PC-9 (cell line): Measurements from ENCODE around the gene MAMDC4. TPM values are rescaled to one million over a fixed set of nuclear protein-coding genes. Genes with fewer than 3 reads are reported as not detected.
"Not testable (repeated sequence)": the region's sequence is repeated elsewhere in the genome, so short reads cannot be mapped to it uniquely, and the experiment has no call there.

Source experiments
- BruUV-seq: library from RNA; stranded (reverse); fragments of 400-500 nt; replicated peaks from 2 replicates; lab custom pipeline; 2021; lab: Mats Ljungman, UMichigan
- CTCF ChIA-PET: fragments of 300-600 bp; sonication (Branson Sonifier 250); formaldehyde crosslinking; loops from one replicate; lab custom pipeline; 2022; ENCODE audit warnings: antibody characterized with exemption; lab: Charles Lee
- POLR2A ChIA-PET: fragments of 300-600 bp; sonication (Branson Sonifier 250); formaldehyde crosslinking; loops from one replicate; lab custom pipeline; 2022; ENCODE audit warnings: antibody characterized with exemption; ENCODE audit not compliant: unreplicated experiment; lab: Charles Lee
- DNase-seq, 2 experiments: peaks; one replicate each; pipeline versions ENCODE4 v3.0.0 to v3.0.0-alpha.2; 2015 to 2022; ENCODE audit warnings: mixed read lengths in 1 of 2
- H2AFZ ChIP-seq: fragments of 200-600 bp; sonication (generic); 2 replicates; pipeline ENCODE4 v1.8.1; 2017; ENCODE audit warnings: antibody characterized with exemption
- H3F3A ChIP-seq: fragments of 200-600 bp; sonication (generic); 2 replicates; pipeline ENCODE4 v1.8.1; 2017; ENCODE audit warnings: antibody characterized with exemption, mild to moderate bottlenecking, low read depth; ENCODE audit not compliant: insufficient read depth
- H3K27ac ChIP-seq: fragments of 200-600 bp; sonication (generic); 2 replicates; pipeline ENCODE4 v1.6.1; 2016; ENCODE audit warnings: mixed run types
- H3K27me3 ChIP-seq: fragments of 200-600 bp; sonication (generic); 2 replicates; pipeline ENCODE4 v1.6.1; 2016; ENCODE audit warnings: low read depth, mixed run types; ENCODE audit not compliant: insufficient read depth
- H3K36me3 ChIP-seq: fragments of 200-600 bp; sonication (generic); 2 replicates; pipeline ENCODE4 v1.6.1; 2016; ENCODE audit warnings: low read depth, mixed run types
- H3K4me1 ChIP-seq: fragments of 200-600 bp; sonication (generic); replicated peaks from 2 replicates; pipeline ENCODE4 v1.6.1; 2016; ENCODE audit warnings: mixed run types; ENCODE audit not compliant: insufficient read depth
- H3K4me2 ChIP-seq: fragments of 200-600 bp; sonication (generic); 2 replicates; pipeline ENCODE4 v1.6.1; 2017; ENCODE audit warnings: mixed run types
- H3K4me3 ChIP-seq: fragments of 200-600 bp; sonication (generic); 2 replicates; pipeline ENCODE4 v1.6.1; 2016; ENCODE audit warnings: mixed run types
- H3K79me2 ChIP-seq: fragments of 200-600 bp; sonication (generic); 2 replicates; pipeline ENCODE4 v1.6.1; 2017; ENCODE audit warnings: low read depth, mixed run types
- H3K9me2 ChIP-seq: fragments of 200-600 bp; sonication (generic); 2 replicates; pipeline ENCODE4 v1.8.1; 2017; ENCODE audit warnings: mild to moderate bottlenecking; ENCODE audit not compliant: insufficient read depth
- H3K9me3 ChIP-seq: fragments of 200-600 bp; sonication (generic); 2 replicates; pipeline ENCODE4 v1.8.1; 2016; ENCODE audit warnings: low read depth; ENCODE audit not compliant: insufficient read depth
- H4K20me1 ChIP-seq: fragments of 200-600 bp; sonication (generic); 2 replicates; pipeline ENCODE4 v1.8.1; 2017; ENCODE audit not compliant: insufficient read depth
- CTCF ChIP-seq: fragments of 200-600 bp; sonication (generic); conservative IDR thresholded peaks from 2 replicates; pipeline ENCODE4 v1.6.1; 2017; ENCODE audit warnings: mixed run types, antibody characterized with exemption, mild to moderate bottlenecking, moderate library complexity
- intact Hi-C: fragments of 100-400 bp; cut with micrococcal nuclease; formaldehyde crosslinking; loops from one replicate; pipeline ENCODE4 v1.10.0; 2022; ENCODE audit not compliant: unreplicated experiment
- total RNA-seq: library from RNA; stranded (reverse); gene quantifications from 2 replicates; pipeline ENCODE4 v1.2.3, GENCODE V29; 2021

The MAMDC4 gene
- total RNA-seq, 1 experiment from 2014 or later, result 9.2 TPM

GRCh38 chr9:136842380-136842948 lies 9.7 kb upstream of the MAMDC4 start, which contains the start of gene AJM1:
TSS of gene AJM1 (plus strand) at chr9:136842478. CDS start at chr9:136844415, 1,937 bp downstream.
- peak within 1 kb of the TSS; percentile 47; the same call in 1 of the 2 replicates for H3K4me2 ChIP-seq
- H3K4me1 ChIP-seq, H3K9me3 ChIP-seq, H3K9me2 ChIP-seq, H2AFZ ChIP-seq, H3K27ac ChIP-seq, H3K27me3 ChIP-seq, intact Hi-C loops, H3K79me2 ChIP-seq, H3K4me3 ChIP-seq, BruUV-seq, H3K36me3 ChIP-seq: not testable (repeated sequence)
- DNase-seq, result peak in 1 of 2 experiments; percentile 70
- POLR2A ChIA-PET, result interaction anchor here (0.6 to 0.8 kb wide), 2 partner anchors 153 to 200 kb away, joined by 4 to 7 read pairs; partner anchors contain the start of gene CLIC3
- peak; percentile 75 for TF ChIP-seq CTCF
- H4K20me1 ChIP-seq, result 0 out of 2 replicates have a peak, but pooled peaks cover 16% of the 10 kb centered on the region
- peaks cover 19% of the 10 kb centered on the region for H3F3A ChIP-seq
- CTCF ChIA-PET, result interaction anchor here (0.6 to 1.5 kb wide), 5 partner anchors 35 to 177 kb away, joined by 3 to 12 read pairs (median 3); partner anchors contain the start of genes RABL6 and TMEM141

- H3K9me3 ChIP-seq, H3K27ac ChIP-seq, H3K9me2 ChIP-seq, intact Hi-C loops, DNase-seq, POLR2A ChIA-PET, H3K27me3 ChIP-seq, H3K4me3 ChIP-seq, H2AFZ ChIP-seq, BruUV-seq, H3K36me3 ChIP-seq, H3K79me2 ChIP-seq, H3K4me2 ChIP-seq, H3K4me1 ChIP-seq: not testable (repeated sequence)
- Histone ChIP-seq H3F3A (peaks cover 19% of the 10 kb centered on the region), H4K20me1 (0 out of 2 replicates have a peak, but pooled peaks cover 16% of the 10 kb centered on the region)
- CTCF ChIA-PET, result interaction anchor here (0.6 to 1.5 kb wide), 4 partner anchors 36 to 227 kb away, joined by 3 to 9 read pairs (median 4); partner anchors contain the start of gene RABL6
Observed at GRCh38 chr9:136843159-136843800, 8.9 kb upstream of the MAMDC4 start.

- BruUV-seq, H2AFZ ChIP-seq, H3K27ac ChIP-seq, H3K36me3 ChIP-seq, H3K27me3 ChIP-seq, H3K4me3 ChIP-seq, CTCF ChIA-PET, H3K4me1 ChIP-seq, H3K79me2 ChIP-seq, H3K9me3 ChIP-seq, intact Hi-C loops, H3K9me2 ChIP-seq, DNase-seq, H3K4me2 ChIP-seq, POLR2A ChIA-PET: not testable (repeated sequence)
- H4K20me1 ChIP-seq, result 0 out of 2 replicates have a peak, but pooled peaks cover 16% of the 10 kb centered on the region
- peak; percentile 68 for TF ChIP-seq CTCF
- peaks cover 19% of the 10 kb centered on the region for H3F3A ChIP-seq
Observed at GRCh38 chr9:136843801-136844740, 8.1 kb upstream of the MAMDC4 start.
